HFFc6 (cell line): ENCODE results near the gene CCDC126. TPM values are rescaled to one million over a fixed set of nuclear protein-coding genes. Genes with fewer than 3 reads are reported as not detected.
"Not testable (repeated sequence)": the region's sequence is repeated elsewhere in the genome, so short reads cannot be mapped to it uniquely, and the experiment has no call there.

Experiments
- DNase-seq: peaks from one replicate; pipeline ENCODE4 v3.0.0-alpha.2; 2018
- H3K27ac Mint-ChIP-seq: 2 replicates; pipeline ENCODE4 v1.8.0; 2020; ENCODE audit warnings: mild to moderate bottlenecking, mixed read lengths
- H3K27me3 Mint-ChIP-seq: 2 replicates; pipeline ENCODE4 v1.8.0; 2021; ENCODE audit warnings: mild to moderate bottlenecking, moderate library complexity, mixed read lengths; ENCODE audit not compliant: insufficient read depth
- H3K36me3 Mint-ChIP-seq: 2 replicates; pipeline ENCODE4 v1.8.0; 2021; ENCODE audit warnings: low read depth, mixed read lengths
- H3K4me1 Mint-ChIP-seq: 2 replicates; pipeline ENCODE4 v1.8.0; 2020; ENCODE audit warnings: low read depth, mixed read lengths
- H3K4me3 Mint-ChIP-seq: 2 replicates; pipeline ENCODE4 v1.8.0; 2020; ENCODE audit warnings: mild to moderate bottlenecking, moderate library complexity, mixed read lengths
- H3K9me3 Mint-ChIP-seq: 2 replicates; pipeline ENCODE4 v1.8.0; 2020; ENCODE audit warnings: mild to moderate bottlenecking, mixed read lengths
- CTCF ChIP-seq: fragments of 200-600 bp; sonication (generic); IDR thresholded peaks from 2 replicates; pipeline ENCODE4 v1.5.0; 2021; ENCODE audit warnings: antibody characterized with exemption, mild to moderate bottlenecking
- total RNA-seq, 6 experiments: library from RNA; stranded (reverse); fragmentation: NEBNext Ultra II Directional; extraction: Animal tissue kit (Norgen Biotek cat#: 25700); gene quantifications; 2 replicates in 1 of 6; 3 replicates in 5 of 6; pipeline ENCODE4 v1.2.3, GENCODE V29; 2021

Gene CCDC126
- total RNA-seq, 6 experiments from 2014 or later: 3.9 to 5.9 (median 4.8) TPM

GRCh38 chr7:23672033-23672432 is 74.9 kb downstream of the CCDC126 start:
- H3K9me3 Mint-ChIP-seq: no peaks in the 10 kb centered on the region
- no peak overlapping the region for H3K4me3 Mint-ChIP-seq
- no peak overlapping the region for H3K27ac Mint-ChIP-seq
- no peaks in the 10 kb centered on the region for H3K36me3 Mint-ChIP-seq
- H3K27me3 Mint-ChIP-seq: peaks cover 2% of the 10 kb centered on the region
- no peaks in the 10 kb centered on the region for H3K4me1 Mint-ChIP-seq
- no peak for TF ChIP-seq CTCF
- no peak for DNase-seq

GRCh38 chr7:23679898-23680413 is 82.8 kb downstream of the CCDC126 start, which contains the start of gene FAM221A:
Gene FAM221A (plus strand): TSS chr7:23680199. CDS start chr7:23680219, 20 bp downstream.
- Mint-ChIP-seq H3K36me3 (no peaks in the 10 kb centered on the region), H3K27ac (no peak within 1 kb of the TSS), H3K4me1 (no peaks in the 10 kb centered on the region), H3K9me3 (no peaks in the 10 kb centered on the region), H3K4me3 (peak within 1 kb of the TSS; percentile 34), H3K27me3 (peaks cover 10% of the 10 kb centered on the region)
- DNase-seq: no peak
- peak; percentile 63 for TF ChIP-seq CTCF

- Mint-ChIP-seq H3K4me1 (no peaks in the 10 kb centered on the region), H3K9me3 (no peaks in the 10 kb centered on the region)
These were observed 83.5 kb downstream of the CCDC126 start for GRCh38 chr7:23680414-23681405.

GRCh38 chr7:23684041-23684440 is 86.9 kb downstream of the CCDC126 start:
- not testable (repeated sequence) for H3K4me3 Mint-ChIP-seq, H3K27me3 Mint-ChIP-seq, H3K4me1 Mint-ChIP-seq, H3K27ac Mint-ChIP-seq, DNase-seq, H3K9me3 Mint-ChIP-seq, H3K36me3 Mint-ChIP-seq

More at GRCh38 chr7:23680414-23681405, 83.5 kb downstream of the CCDC126 start:
- H3K27me3 Mint-ChIP-seq: peaks cover 10% of the 10 kb centered on the region
- H3K4me3 Mint-ChIP-seq: peak overlapping the region; percentile 34
- TF ChIP-seq CTCF: no peak
- no peak for DNase-seq
- no peaks in the 10 kb centered on the region for H3K36me3 Mint-ChIP-seq
- no peak overlapping the region for H3K27ac Mint-ChIP-seq

GRCh38 chr7:23685731-23686130 is 88.5 kb downstream of the CCDC126 start:
- no peak for DNase-seq
- no peak for TF ChIP-seq CTCF
- Mint-ChIP-seq H3K4me3 (no peak overlapping the region), H3K27me3 (peaks cover 4% of the 10 kb centered on the region), H3K4me1 (peaks cover 7% of the 10 kb centered on the region), H3K36me3 (no peaks in the 10 kb centered on the region), H3K27ac (0 out of 2 replicates have a peak overlapping the region, but pooled peaks have one; percentile 19), H3K9me3 (no peaks in the 10 kb centered on the region)

GRCh38 chr7:23687011-23687410 is 89.8 kb downstream of the CCDC126 start:
- Mint-ChIP-seq H3K27ac (no peak overlapping the region), H3K4me3 (no peak overlapping the region), H3K4me1 (peaks cover 7% of the 10 kb centered on the region), H3K9me3 (no peaks in the 10 kb centered on the region), H3K36me3 (no peaks in the 10 kb centered on the region), H3K27me3 (peaks cover 4% of the 10 kb centered on the region)
- TF ChIP-seq CTCF: no peak
- no peak for DNase-seq
